Smooth muscle cell (in vitro differentiated cells): ENCODE data around the gene ME3. TPM values are rescaled to one million over a fixed set of nuclear protein-coding genes. Genes with fewer than 3 reads are reported as not detected.

Source experiments
- DNase-seq: peaks from one replicate; lab custom pipeline; 2025; ENCODE audit not compliant: unreplicated experiment; lab: John Stamatoyannopoulos, UW
- H2AFZ ChIP-seq: fragments of 200-600 bp; sonication (generic); 2 replicates; pipeline ENCODE4 v1.6.0; 2016; ENCODE audit warnings: antibody characterized with exemption, low read depth, mild to moderate bottlenecking
- H3F3A ChIP-seq: fragments of 200-600 bp; sonication (generic); 2 replicates; pipeline ENCODE4 v1.6.0; 2017; ENCODE audit warnings: antibody characterized with exemption, low read depth
- H3K27ac ChIP-seq: fragments of 200-600 bp; sonication (generic); 2 replicates; pipeline ENCODE4 v1.5.1; 2016; ENCODE audit warnings: low read depth, mild to moderate bottlenecking
- H3K27me3 ChIP-seq: fragments of 200-600 bp; sonication (generic); 2 replicates; pipeline ENCODE4 v1.6.1; 2016; ENCODE audit warnings: low read depth, mild to moderate bottlenecking
- H3K36me3 ChIP-seq: fragments of 200-600 bp; sonication (generic); 2 replicates; pipeline ENCODE4 v1.5.1; 2016; ENCODE audit warnings: low read depth
- H3K4me1 ChIP-seq: fragments of 200-600 bp; sonication (generic); 2 replicates; pipeline ENCODE4 v1.5.1; 2016; ENCODE audit warnings: low read depth
- H3K4me2 ChIP-seq: fragments of 200-600 bp; sonication (generic); 2 replicates; pipeline ENCODE4 v1.6.0; 2016; ENCODE audit warnings: mild to moderate bottlenecking
- H3K4me3 ChIP-seq: fragments of 200-600 bp; sonication (generic); 2 replicates; pipeline ENCODE4 v1.5.1; 2016; ENCODE audit warnings: mild to moderate bottlenecking
- H3K79me2 ChIP-seq: fragments of 200-600 bp; sonication (generic); 2 replicates; pipeline ENCODE4 v1.6.0; 2016; ENCODE audit warnings: low read depth, mild to moderate bottlenecking
- H3K9ac ChIP-seq: fragments of 200-600 bp; sonication (generic); 2 replicates; pipeline ENCODE4 v1.6.0; 2016; ENCODE audit warnings: low read depth
- H3K9me3 ChIP-seq: fragments of 200-600 bp; sonication (generic); replicated peaks from 2 replicates; pipeline ENCODE4 v1.5.1; 2016; ENCODE audit warnings: low read depth
- H4K20me1 ChIP-seq: fragments of 200-600 bp; sonication (generic); 2 replicates; pipeline ENCODE4 v1.6.0; 2016; ENCODE audit warnings: low read depth
- WGBS: methylation state at CpG from one replicate; pipeline ENCODE4 v1.1.7; 2016; ENCODE audit warnings: low lambda C conversion rate; 5-methylcytosine and 5-hydroxymethylcytosine counted together
- polyA plus RNA-seq: library from polyadenylated mRNA; unstranded; fragments of >200 nt; fragmentation: Nextera tagmentation; extraction: Ambion mirVana; gene quantifications from 2 replicates; pipeline ENCODE4 v1.2.1, GENCODE V29; 2016
- total RNA-seq: library from RNA; depleted of rRNA; stranded (reverse); fragments of >200 nt; gene quantifications from 2 replicates; pipeline ENCODE4 v1.2.3, GENCODE V29; 2014
- TF ChIP-seq, protein P1 (sequence below): fragments of 200-600 bp; sonication (generic); IDR thresholded peaks from 2 replicates; pipeline ENCODE4 v1.5.1; 2017; ENCODE audit warnings: borderline replicate concordance, mild to moderate bottlenecking, antibody characterized with exemption; ENCODE audit not compliant: insufficient read depth, poor library complexity, severe bottlenecking

The ME3 gene
- total and polyA plus RNA-seq, 2 experiments from 2014 or later = 4.2 to 8.4 TPM

DNA sequence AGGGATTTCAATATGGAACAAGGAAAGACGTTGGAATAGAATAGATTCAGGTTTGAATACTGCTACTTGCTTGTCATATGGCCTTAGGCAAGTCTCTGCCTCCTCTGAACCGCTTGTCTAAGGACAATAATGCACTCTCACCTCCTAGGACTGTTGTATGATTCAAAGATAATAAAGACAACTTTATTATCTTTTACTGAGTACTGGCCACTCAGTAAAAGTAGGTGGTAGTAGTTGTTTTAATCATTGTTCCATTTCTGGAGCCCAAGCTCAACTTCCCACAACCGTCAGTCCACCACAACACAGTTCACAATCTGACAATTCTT is 134.2 kb downstream of the ME3 start:
- Histone ChIP-seq H3K27ac (no peak overlapping the region), H3K27me3 (no peaks in the 10 kb centered on the region), H3K9ac (no peak overlapping the region), H2AFZ (no peak overlapping the region), H3F3A (no peaks in the 10 kb centered on the region), H3K36me3 (no peaks in the 10 kb centered on the region), H3K4me1 (no peaks in the 10 kb centered on the region), H3K4me3 (no peak overlapping the region), H3K4me2 (no peak overlapping the region), H3K79me2 (no peaks in the 10 kb centered on the region), H3K9me3 (no peaks in the 10 kb centered on the region), H4K20me1 (no peaks in the 10 kb centered on the region)
- WGBS = 81% methylated on average over 3 of the region's 3 CpGs
- DNase-seq = no peak
- TF ChIP-seq, protein P1, sequence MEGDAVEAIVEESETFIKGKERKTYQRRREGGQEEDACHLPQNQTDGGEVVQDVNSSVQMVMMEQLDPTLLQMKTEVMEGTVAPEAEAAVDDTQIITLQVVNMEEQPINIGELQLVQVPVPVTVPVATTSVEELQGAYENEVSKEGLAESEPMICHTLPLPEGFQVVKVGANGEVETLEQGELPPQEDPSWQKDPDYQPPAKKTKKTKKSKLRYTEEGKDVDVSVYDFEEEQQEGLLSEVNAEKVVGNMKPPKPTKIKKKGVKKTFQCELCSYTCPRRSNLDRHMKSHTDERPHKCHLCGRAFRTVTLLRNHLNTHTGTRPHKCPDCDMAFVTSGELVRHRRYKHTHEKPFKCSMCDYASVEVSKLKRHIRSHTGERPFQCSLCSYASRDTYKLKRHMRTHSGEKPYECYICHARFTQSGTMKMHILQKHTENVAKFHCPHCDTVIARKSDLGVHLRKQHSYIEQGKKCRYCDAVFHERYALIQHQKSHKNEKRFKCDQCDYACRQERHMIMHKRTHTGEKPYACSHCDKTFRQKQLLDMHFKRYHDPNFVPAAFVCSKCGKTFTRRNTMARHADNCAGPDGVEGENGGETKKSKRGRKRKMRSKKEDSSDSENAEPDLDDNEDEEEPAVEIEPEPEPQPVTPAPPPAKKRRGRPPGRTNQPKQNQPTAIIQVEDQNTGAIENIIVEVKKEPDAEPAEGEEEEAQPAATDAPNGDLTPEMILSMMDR = no peak

DNA sequence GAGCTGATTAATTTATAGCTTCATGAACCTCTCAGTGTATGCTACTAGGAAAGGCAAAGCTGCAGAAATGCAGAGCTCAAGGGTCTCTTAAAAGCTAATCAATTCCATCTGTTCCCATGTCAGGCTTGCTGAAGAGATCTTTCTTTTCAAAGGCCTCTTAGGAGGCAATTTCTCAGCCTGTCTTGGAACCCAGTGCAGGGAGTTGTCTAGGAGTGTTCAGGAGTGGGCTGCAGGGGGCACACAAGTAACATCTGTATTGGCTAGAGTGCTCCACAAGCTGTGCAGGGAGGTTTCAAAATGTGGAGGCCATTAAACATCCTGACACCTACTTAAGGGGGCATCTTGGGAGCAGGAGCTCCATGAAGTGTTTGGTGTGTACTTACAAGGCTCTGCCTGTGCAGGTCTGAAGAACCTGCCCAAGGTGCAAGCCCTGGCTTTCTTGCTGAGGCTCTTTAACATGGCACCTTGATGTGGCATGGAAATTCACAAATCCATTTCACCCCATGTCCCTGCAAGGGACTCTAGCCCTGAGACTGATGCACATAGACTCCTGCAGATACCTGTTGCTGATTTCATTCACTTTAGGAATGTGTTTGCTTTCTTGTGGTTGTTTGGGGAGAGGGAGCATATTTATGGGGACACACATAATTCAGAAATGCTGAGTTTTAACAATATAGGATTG is 134.7 kb downstream of the ME3 start:
- no peak overlapping the region for H3K4me3 ChIP-seq

DNA sequence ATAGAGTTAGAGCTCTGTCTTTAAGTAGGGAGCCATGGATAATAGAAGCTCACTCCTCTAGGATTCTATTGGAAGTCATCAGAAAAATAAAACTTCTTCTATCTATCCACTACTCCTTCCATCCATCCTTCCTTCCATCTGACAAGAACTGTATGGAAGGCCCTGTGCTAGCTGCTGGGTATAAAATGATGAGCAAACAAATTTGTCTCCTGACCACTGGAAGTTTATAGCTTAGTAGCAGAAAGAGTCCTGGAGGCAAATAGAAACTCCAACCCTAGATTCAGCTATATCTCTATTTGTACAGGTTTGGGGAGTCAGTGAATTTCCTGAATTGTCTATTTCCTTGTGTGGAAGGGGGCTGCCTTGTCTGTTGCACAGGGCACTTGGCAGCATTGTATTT is 136.6 kb downstream of the ME3 start:
- Histone ChIP-seq H3F3A (no peaks in the 10 kb centered on the region), H3K9me3 (no peaks in the 10 kb centered on the region), H3K27me3 (no peaks in the 10 kb centered on the region), H4K20me1 (no peaks in the 10 kb centered on the region), H3K79me2 (no peaks in the 10 kb centered on the region), H2AFZ (no peak overlapping the region), H3K4me2 (no peak overlapping the region), H3K4me1 (no peaks in the 10 kb centered on the region), H3K27ac (no peak overlapping the region), H3K9ac (no peak overlapping the region), H3K4me3 (no peak overlapping the region), H3K36me3 (no peaks in the 10 kb centered on the region)
- TF ChIP-seq, protein P1 = no peak
- no peak for DNase-seq

More for the DNA sequence above, 134.7 kb downstream of the ME3 start:
- Histone ChIP-seq H3K4me2 (no peak overlapping the region), H2AFZ (no peak overlapping the region), H3K79me2 (no peaks in the 10 kb centered on the region), H3K36me3 (no peaks in the 10 kb centered on the region), H3K27ac (no peak overlapping the region), H4K20me1 (no peaks in the 10 kb centered on the region), H3K9me3 (no peaks in the 10 kb centered on the region), H3K27me3 (no peaks in the 10 kb centered on the region), H3K4me1 (no peaks in the 10 kb centered on the region), H3K9ac (no peak overlapping the region), H3F3A (no peaks in the 10 kb centered on the region)
- TF ChIP-seq, protein P1 = no peak
- DNase-seq = no peak

DNA sequence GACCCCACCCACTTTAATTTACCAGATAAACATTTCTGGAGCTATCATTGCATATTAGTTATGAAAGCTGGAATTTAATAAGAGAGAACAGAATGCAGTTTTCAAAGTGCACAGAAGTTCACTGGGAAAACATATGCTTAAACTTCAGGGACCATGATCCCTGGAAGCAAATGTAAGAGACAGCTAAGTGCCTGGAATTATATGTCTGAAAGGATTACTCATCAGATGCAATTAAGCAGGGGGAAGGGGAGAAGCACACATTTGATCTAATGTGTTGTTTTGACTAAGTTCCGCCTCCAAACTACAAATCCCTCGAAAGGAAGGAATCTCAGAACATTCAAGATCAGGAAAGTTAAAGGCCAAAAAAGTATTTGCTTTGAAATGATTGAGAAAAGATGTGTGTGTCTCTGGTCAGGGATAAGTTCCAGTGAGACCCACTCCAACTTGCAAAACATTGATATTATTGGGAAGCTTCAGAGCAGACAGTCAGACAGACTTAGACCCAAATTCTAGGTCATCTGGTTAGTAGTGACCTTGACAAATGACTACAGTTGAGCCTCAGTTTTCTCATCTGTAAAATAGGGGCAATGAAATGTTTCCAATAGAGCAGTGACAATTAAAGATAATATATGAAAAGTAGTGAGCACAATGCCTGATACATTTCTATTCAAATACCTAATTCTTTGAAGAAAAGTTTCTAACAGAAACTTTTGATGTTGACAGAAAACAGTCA is 147.6 kb downstream of the ME3 start:
- WGBS = 2% methylated on average over 2 of the region's 2 CpGs
- Histone ChIP-seq H4K20me1 (no peaks in the 10 kb centered on the region), H3K9me3 (no peaks in the 10 kb centered on the region), H3K4me1 (peaks cover 2% of the 10 kb centered on the region), H3F3A (peaks cover 26% of the 10 kb centered on the region), H3K27ac (peak overlapping the region; percentile 99), H2AFZ (no peak overlapping the region), H3K9ac (peak overlapping the region; percentile 88), H3K27me3 (no peaks in the 10 kb centered on the region), H3K4me3 (no peak overlapping the region), H3K4me2 (peak overlapping the region; percentile 78), H3K36me3 (no peaks in the 10 kb centered on the region), H3K79me2 (no peaks in the 10 kb centered on the region)
- DNase-seq = no peak
- TF ChIP-seq, protein P1 = no peak
